ENCODE data around the gene PAFAH1B2.
"Not testable (repeated sequence)": the region's sequence is repeated elsewhere in the genome, so short reads cannot be mapped to it uniquely, and the experiment has no call there.

PAFAH1B2 gene

GRCh38 chr11:117206111-117206510 is 62.0 kb downstream of the PAFAH1B2 start:
- not testable (repeated sequence) for DNase-seq

- not testable (repeated sequence) for DNase-seq
These were observed 62.8 kb downstream of the PAFAH1B2 start for GRCh38 chr11:117206859-117207258.

- DNase-seq = not testable (repeated sequence)
These were observed 63.4 kb downstream of the PAFAH1B2 start for GRCh38 chr11:117207481-117207880.

- DNase-seq = not testable (repeated sequence)
These were observed 64.6 kb downstream of the PAFAH1B2 start for GRCh38 chr11:117208710-117209109.

GRCh38 chr11:117209351-117210125 is 65.5 kb downstream of the PAFAH1B2 start:
- not testable (repeated sequence) for DNase-seq

- DNase-seq = no peak
These were observed 66.5 kb downstream of the PAFAH1B2 start for GRCh38 chr11:117210620-117211019.

- no peak for DNase-seq
These were observed 68.7 kb downstream of the PAFAH1B2 start for GRCh38 chr11:117212697-117213355.

GRCh38 chr11:117214404-117215110 is 70.5 kb downstream of the PAFAH1B2 start:
- DNase-seq = no peak

- DNase-seq = no peak
These were observed 73.3 kb downstream of the PAFAH1B2 start for GRCh38 chr11:117217141-117218084.

GRCh38 chr11:117218133-117218915 is 74.2 kb downstream of the PAFAH1B2 start:
- no peak for DNase-seq

- no peak for DNase-seq
These were observed 74.9 kb downstream of the PAFAH1B2 start for GRCh38 chr11:117219001-117219400.

- DNase-seq = no peak
These were observed 75.4 kb downstream of the PAFAH1B2 start for GRCh38 chr11:117219455-117219854.

GRCh38 chr11:117219995-117220394 is 75.9 kb downstream of the PAFAH1B2 start:
- DNase-seq = no peak

GRCh38 chr11:117220568-117220967 is 76.5 kb downstream of the PAFAH1B2 start:
- DNase-seq = no peak

GRCh38 chr11:117220999-117221774 is 77.1 kb downstream of the PAFAH1B2 start:
- DNase-seq = no peak

GRCh38 chr11:117221775-117222517 is 77.9 kb downstream of the PAFAH1B2 start:
- no peak for DNase-seq

- DNase-seq = no peak
These were observed 79.1 kb downstream of the PAFAH1B2 start for GRCh38 chr11:117222991-117223740.

- no peak for DNase-seq
These were observed 79.9 kb downstream of the PAFAH1B2 start for GRCh38 chr11:117223741-117224689.

Data from NCI-H1436 treated with DMSO at 0.1 percent for 48 hours (cell line).